Hematopoietic multipotent progenitor cell treated with erythropoietin and hydrocortisone succinate and interleukin-3 and kit ligand, for 15 days (in vitro differentiated cells): ENCODE measurements around the gene LUZP2.

Experiments
- DNase-seq: peaks from one replicate; pipeline ENCODE4 v3.0.0-alpha.2; 2015; ENCODE audit warnings: low spot score

LUZP2 gene

GRCh38 chr11:24567380-24567779 lies 70.5 kb downstream of the LUZP2 start:
- no peak for DNase-seq

GRCh38 chr11:24572376-24572775 lies 75.5 kb downstream of the LUZP2 start:
- DNase-seq, result no peak

- no peak for DNase-seq
Observed at GRCh38 chr11:24574461-24574860, 77.6 kb downstream of the LUZP2 start.

DNA sequence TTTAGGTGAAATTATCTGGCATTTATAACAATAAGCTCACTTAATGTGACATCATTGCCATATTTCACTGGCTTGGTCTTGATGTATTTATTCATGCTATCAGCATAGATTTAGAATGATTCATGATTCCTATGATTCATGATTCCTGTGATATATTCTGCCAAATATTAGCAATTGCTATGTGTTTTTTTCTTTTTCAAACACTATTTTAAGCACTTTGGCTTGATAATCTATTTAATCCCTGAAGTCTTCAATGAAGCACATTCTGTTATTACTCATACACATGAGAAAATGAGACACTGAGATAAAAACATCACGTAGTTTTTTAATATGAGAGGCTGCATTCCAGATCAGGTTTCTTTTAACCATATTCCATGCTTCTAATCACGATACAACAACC lies 78.5 kb downstream of the LUZP2 start:
- no peak for DNase-seq

DNA sequence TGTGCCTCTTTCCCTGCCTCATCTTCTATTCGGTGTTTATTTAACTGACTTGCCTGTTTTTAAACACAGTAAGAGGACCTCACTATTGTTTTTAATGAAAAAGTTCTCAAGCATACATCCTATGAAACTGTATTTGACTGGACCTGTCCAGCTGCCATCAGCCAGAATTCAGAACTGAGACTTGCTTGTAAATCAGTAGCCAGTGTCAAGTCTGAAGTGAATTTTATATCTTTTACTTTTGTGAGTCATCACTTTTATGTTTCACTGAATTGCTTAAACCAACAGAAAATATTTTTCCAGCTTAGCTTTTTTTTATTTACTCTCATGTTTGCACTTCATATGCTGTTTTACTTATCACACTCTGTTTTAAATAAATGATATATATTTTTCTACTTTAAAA lies 88.3 kb downstream of the LUZP2 start:
- no peak for DNase-seq

- no peak for DNase-seq
Observed at GRCh38 chr11:24587635-24588034, 90.8 kb downstream of the LUZP2 start.

DNA sequence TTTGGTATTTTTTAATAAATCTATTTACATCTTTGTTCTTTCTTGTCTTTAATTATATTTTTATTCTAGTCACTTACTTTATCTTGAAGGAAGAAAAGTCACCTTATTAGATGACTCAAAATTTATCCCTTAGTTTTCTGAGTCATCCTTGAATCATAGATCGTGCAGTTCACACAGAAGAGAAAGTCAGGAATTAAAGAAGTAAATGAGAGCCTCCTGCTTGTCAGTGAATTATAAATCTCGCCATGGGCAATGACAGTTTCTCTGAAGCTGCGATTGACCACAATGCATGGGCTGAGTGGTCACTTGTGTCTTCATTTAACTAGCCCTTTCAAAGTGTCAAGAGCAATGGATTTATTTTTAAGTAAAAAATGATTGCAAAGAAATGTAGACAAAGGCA lies 91.2 kb downstream of the LUZP2 start:
- DNase-seq, result no peak

GRCh38 chr11:24589064-24589463 lies 92.2 kb downstream of the LUZP2 start:
- no peak for DNase-seq

DNA sequence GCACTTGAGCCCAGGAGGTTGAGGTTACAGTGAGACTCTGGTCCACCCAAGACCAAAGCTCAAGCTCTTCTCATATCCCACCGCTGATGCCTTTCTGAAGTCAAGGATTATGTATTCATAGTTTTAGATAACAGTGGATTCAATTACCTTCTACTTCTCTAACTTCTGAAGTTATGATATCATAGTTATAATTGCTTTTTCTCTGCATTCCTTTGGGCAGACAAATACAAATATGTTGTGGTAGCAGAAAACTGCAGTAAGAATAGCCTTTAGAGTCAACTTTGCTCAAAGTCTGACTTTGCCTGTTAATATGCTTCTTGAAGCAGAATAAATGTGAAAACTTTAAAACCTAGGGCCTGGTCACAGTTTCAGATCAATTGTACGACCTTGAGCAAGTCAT lies 94.4 kb downstream of the LUZP2 start:
- no peak for DNase-seq

GRCh38 chr11:24592360-24592759 lies 95.5 kb downstream of the LUZP2 start:
- no peak for DNase-seq

- DNase-seq, result no peak
Observed at GRCh38 chr11:24593332-24593731, 96.5 kb downstream of the LUZP2 start.

DNA sequence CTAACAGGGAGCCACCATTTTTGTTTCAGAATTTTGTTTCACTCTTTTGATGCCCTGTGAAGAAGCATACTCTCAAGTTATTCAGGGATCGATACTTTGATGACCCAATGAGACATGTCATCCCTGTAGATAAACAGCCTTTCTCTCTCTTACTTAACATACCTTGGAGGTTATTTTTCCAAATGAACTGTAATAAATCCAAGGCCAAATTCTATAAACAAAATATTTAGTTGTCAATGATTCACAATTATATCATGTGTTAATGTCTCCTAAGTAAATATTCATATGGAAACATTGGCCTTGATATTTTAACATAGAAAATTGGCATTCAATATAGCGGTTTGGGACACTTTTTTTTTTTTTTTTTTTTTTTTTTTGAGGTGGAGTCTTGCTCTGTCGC lies 97.5 kb downstream of the LUZP2 start:
- DNase-seq, result no peak

- DNase-seq, result no peak
Observed at GRCh38 chr11:24598641-24599040, 101.8 kb downstream of the LUZP2 start.

DNA sequence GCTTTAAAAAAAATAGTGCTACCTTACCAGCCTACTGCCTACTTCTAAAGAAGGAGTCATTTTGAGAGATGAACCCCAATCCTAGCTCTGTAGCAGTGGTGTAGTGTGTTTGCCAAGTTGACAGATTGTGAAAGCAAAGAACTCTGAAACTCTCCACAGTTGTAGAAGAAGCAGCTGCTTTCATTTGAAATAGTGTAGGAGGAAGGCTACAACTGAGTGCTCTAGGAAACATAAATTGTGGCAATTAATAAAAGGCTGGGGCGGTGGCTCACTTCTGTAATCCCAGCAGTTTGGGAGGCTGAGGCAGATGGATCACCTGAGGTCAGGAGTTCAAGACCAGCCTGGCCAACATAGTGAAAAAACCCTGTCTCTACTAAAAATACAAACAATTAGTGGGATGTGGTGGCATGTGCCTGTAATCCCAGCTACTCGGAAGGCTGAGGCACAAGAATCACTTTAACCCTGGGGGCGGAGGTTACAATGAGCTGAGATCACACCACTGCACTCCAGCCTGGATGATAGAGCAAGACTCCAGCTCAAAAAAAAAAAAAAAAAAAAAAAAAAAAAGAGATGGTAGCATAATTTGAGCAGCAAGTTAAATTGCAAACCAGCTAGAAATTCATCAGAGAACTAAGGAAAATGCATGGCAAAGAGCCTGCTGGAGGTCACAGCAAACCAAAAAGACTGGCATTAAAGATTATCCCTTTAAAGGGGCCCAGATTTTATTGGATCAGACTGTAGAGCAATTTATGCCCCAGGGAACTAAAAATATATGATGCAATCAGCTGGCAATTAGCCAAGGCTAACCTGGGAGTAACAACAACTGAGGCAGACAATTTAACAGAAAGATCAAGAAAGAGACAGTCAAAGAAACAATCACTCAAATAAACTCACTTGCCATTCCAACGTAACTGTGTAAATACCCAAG lies 112.6 kb downstream of the LUZP2 start:
- no peak for DNase-seq

DNA sequence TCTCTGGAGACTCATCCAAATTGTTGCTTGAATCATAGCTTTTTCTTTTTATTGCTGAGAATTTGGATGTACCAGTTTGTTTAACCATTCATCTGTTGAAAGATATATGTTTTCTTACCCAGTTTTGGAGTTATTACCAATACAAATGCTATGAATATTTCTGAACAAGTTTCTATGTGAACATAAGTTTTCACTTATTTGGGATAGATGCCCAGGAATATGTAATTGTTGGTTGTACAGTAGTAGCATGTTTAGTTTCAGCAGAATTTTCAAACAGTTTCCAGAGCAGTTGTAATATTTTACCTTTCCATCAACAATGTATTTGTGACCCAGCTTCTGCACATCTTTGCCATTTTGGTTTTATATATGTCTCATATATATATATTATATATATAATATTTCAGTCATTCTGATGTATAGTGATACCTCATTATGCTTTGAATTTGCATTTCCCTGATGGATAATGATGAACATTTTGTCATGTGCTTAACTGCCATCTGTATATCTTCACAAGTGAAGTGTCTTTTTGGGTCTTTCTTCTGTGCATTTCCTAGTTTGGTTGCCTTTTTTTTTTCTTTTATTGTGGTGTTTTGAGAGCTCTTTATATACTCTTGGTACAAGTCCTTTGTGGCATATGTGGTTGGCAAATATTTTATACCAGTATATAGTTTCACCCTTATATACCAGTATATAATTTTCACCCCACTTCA lies 118.8 kb downstream of the LUZP2 start:
- DNase-seq, result no peak

GRCh38 chr11:24617856-24618255 lies 121.0 kb downstream of the LUZP2 start:
- DNase-seq, result no peak

DNA sequence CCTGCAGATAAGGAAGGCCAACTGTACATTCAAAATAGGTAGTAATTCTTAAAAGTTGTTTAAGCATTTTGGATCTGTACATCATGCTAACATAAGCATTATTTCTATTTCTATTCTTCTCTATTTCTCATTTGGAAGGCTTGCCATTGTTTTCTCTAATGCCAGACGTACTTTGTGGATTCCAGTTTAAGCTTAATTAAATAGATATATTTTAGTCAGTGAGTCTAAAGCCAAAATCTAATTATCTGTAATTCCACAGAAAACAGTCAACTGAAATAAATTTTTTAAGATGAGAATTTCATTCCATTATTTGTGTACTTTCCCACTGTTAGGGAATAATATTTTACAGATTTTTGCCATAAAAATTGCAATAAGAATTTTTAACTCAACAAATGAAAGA lies 123.0 kb downstream of the LUZP2 start:
- DNase-seq, result no peak

- no peak for DNase-seq
Observed at GRCh38 chr11:24622262-24622661, 125.4 kb downstream of the LUZP2 start.

DNA sequence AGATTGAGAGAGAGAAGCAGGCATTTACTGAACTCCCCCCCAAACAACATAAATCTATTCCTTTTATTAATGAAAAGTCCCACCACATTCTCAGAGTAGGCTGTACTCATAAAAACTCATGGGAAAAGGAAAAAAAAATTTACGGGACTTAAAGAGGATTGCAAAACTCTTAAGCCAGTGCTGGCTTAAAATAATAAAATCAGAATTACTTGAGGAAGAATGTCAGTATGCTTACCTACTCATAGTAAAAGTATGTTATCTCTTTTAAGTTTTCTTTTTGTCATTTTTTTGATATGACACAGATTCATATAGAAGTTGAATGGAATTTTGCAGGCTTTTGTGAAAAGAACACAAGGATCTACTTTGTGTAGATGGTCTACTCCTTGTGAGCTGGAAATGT lies 126.3 kb downstream of the LUZP2 start:
- DNase-seq, result no peak

GRCh38 chr11:24624432-24624831 lies 127.6 kb downstream of the LUZP2 start:
- no peak for DNase-seq

- no peak for DNase-seq
Observed at GRCh38 chr11:24625975-24626374, 129.1 kb downstream of the LUZP2 start.

DNA sequence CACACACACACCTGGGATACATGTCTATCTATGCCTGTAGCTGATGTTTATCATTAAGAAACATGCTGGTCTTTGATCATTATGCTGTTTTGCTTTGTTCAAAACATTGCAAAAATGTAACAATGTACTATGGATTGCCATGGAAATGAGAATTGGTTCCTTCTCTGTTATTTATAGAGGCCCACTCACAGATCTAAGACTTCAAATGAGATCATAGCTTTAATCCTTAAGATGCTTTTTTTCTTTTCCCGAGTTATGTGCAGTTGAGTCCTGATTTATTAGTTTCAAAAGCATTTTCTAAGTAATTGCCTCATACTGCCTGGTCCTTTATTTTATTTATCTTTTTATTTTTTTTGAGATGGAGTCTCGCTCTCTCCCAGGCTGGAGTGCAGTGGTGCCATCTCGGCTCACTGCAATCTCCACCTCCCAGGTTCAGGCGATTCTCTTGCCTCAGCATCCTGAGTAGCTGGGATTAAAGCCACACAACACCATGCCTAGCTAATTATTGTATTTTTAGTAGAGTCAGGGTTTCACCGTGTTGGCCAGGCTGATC lies 131.4 kb downstream of the LUZP2 start:
- DNase-seq, result no peak

GRCh38 chr11:24634606-24635160 lies 137.8 kb downstream of the LUZP2 start:
- DNase-seq, result no peak
